H1 (cell line): Measurements from ENCODE around the gene XRRA1. TPM values are rescaled to one million over a fixed set of nuclear protein-coding genes. Genes with fewer than 3 reads are reported as not detected.
A peak's percentile ranks its signal among the peaks of the same experiment; 100 is the strongest.

Source experiments
- CTCF ChIA-PET: fragments of 300-600 bp; sonication (Branson Sonifier 250); formaldehyde crosslinking; loops from one replicate; lab custom pipeline; 2021; ENCODE audit not compliant: partially characterized antibody; lab: Charles Lee
- POLR2A ChIA-PET: fragments of 300-600 bp; sonication (Branson Sonifier 250); formaldehyde crosslinking; loops from one replicate; lab custom pipeline; 2021; ENCODE audit warnings: inconsistent platforms; ENCODE audit not compliant: partially characterized antibody; lab: Charles Lee
- DNase-seq, 2 experiments: peaks; one replicate each; pipeline versions ENCODE4 v3.0.0 to v3.0.0-alpha.2; 2010 to 2022; ENCODE audit warnings: low spot score in 2 of 2, low read depth in 1 of 2, mixed read lengths in 1 of 2
- FAIRE-seq: peaks from 2 replicates; lab custom pipeline; 2011; peaks lifted over from hg19 to GRCh38; lab: Jason Lieb, UNC
- H2AFZ ChIP-seq: 2 replicates; pipeline ENCODE4 v1.8.1; 2012; ENCODE audit warnings: low read length, inconsistent platforms
- H2AK5ac ChIP-seq: 2 replicates; pipeline ENCODE4 v1.6.1; 2013; ENCODE audit warnings: low read depth, low read length
- H2BK120ac ChIP-seq: replicated peaks from 2 replicates; pipeline ENCODE3; 2013; ENCODE audit warnings: low read depth, low read length, inconsistent platforms
- H2BK12ac ChIP-seq: 2 replicates; pipeline ENCODE4 v1.6.1; 2013; ENCODE audit warnings: low read depth, low read length
- H2BK15ac ChIP-seq: 2 replicates; pipeline ENCODE4 v1.6.1; 2013; ENCODE audit warnings: low read length
- H2BK20ac ChIP-seq: 2 replicates; pipeline ENCODE4 v1.6.1; 2013; ENCODE audit warnings: low read length
- H2BK5ac ChIP-seq: 2 replicates; pipeline ENCODE4 v1.6.1; 2013; ENCODE audit warnings: low read depth, low read length
- H3K14ac ChIP-seq: 2 replicates; pipeline ENCODE4 v1.6.1; 2013; ENCODE audit warnings: inconsistent platforms; ENCODE audit not compliant: insufficient read length
- H3K18ac ChIP-seq: 2 replicates; pipeline ENCODE4 v1.6.1; 2013; ENCODE audit warnings: low read length; ENCODE audit errors: extremely low read depth
- H3K23ac ChIP-seq: 2 replicates; pipeline ENCODE4 v1.6.1; 2013; ENCODE audit warnings: inconsistent platforms; ENCODE audit not compliant: insufficient read length
- H3K23me2 ChIP-seq: 2 replicates; pipeline ENCODE4 v1.6.1; 2013; ENCODE audit warnings: low read depth, low read length
- H3K27ac ChIP-seq: 2 replicates; pipeline ENCODE4 v1.6.1; 2011; ENCODE audit warnings: low read depth, low read length, inconsistent platforms
- H3K27me3 ChIP-seq, 4 experiments: replicated peaks in 1 of 4; 1 replicate in 1 of 4; 2 replicates in 3 of 4; pipeline versions ENCODE4 v1.6.1 to v1.8.1; 2011 to 2013; ENCODE audit warnings: low read length in 3 of 4, mild to moderate bottlenecking in 3 of 4, inconsistent platforms in 2 of 4, mixed read lengths in 2 of 4, moderate library complexity in 1 of 4; ENCODE audit not compliant: control insufficient read depth in 3 of 4, insufficient read depth in 3 of 4; ENCODE audit errors: extremely low read depth in 1 of 4
- H3K36me3 ChIP-seq, 4 experiments: 2 replicates each; pipeline versions ENCODE4 v1.6.1 to v1.8.1; 2011 to 2013; ENCODE audit warnings: mild to moderate bottlenecking in 4 of 4, low read length in 3 of 4, moderate library complexity in 2 of 4, control low read depth in 1 of 4, inconsistent platforms in 1 of 4; ENCODE audit not compliant: insufficient read depth in 4 of 4, control insufficient read depth in 2 of 4
- H3K4ac ChIP-seq: replicated peaks from 2 replicates; pipeline ENCODE3; 2013; ENCODE audit warnings: low read length, low read depth, mixed read lengths, inconsistent platforms; ENCODE audit not compliant: insufficient read length
- H3K4me1 ChIP-seq, 4 experiments: replicated peaks in 1 of 4; 1 replicate in 1 of 4; 2 replicates in 3 of 4; pipeline versions ENCODE4 v1.6.1 to v1.8.1; 2011 to 2013; ENCODE audit warnings: low read length in 3 of 4, inconsistent platforms in 2 of 4, mixed read lengths in 1 of 4; ENCODE audit not compliant: insufficient read depth in 4 of 4, control insufficient read depth in 3 of 4
- H3K4me2 ChIP-seq, 2 experiments: 2 replicates each; pipeline versions ENCODE4 v1.6.1 to v1.8.1; 2011 to 2013; ENCODE audit warnings: low read depth in 2 of 2, low read length in 2 of 2, control low read depth in 1 of 2, inconsistent platforms in 1 of 2, mild to moderate bottlenecking in 1 of 2; ENCODE audit not compliant: insufficient read depth in 1 of 2
- H3K4me3 ChIP-seq, 4 experiments: fragments of 200-600, 300-600 bp in 1 of 4; sonication (generic), shearing (Covaris generic), sonication (Bioruptor Twin) in 1 of 4; 2 replicates each; pipeline versions ENCODE4 v1.5.1 to v1.8.1; 2011 to 2016; ENCODE audit warnings: low read length in 4 of 4, low read depth in 3 of 4, control low read depth in 2 of 4, inconsistent platforms in 2 of 4, mild to moderate bottlenecking in 2 of 4, mixed read lengths in 1 of 4, moderate library complexity in 1 of 4; ENCODE audit not compliant: insufficient read depth in 2 of 4; ENCODE audit errors: extremely low read depth in 1 of 4
- H3K56ac ChIP-seq: replicated peaks from 2 replicates; pipeline ENCODE3; 2013; ENCODE audit warnings: low read depth, mild to moderate bottlenecking, mixed read lengths, low read length, inconsistent platforms; ENCODE audit not compliant: insufficient read length
- H3K79me1 ChIP-seq: 2 replicates; pipeline ENCODE4 v1.6.1; 2013; ENCODE audit warnings: low read depth, low read length, control low read depth
- H3K79me2 ChIP-seq, 2 experiments: 2 replicates each; pipeline versions ENCODE4 v1.6.1 to v1.8.1; 2012 to 2013; ENCODE audit warnings: low read length in 2 of 2, mild to moderate bottlenecking in 2 of 2, inconsistent platforms in 1 of 2; ENCODE audit not compliant: insufficient read depth in 2 of 2, control insufficient read depth in 1 of 2
- H3K9ac ChIP-seq, 4 experiments: replicated peaks in 1 of 4; 1 replicate in 1 of 4; 2 replicates in 3 of 4; pipeline versions ENCODE4 v1.6.1 to v1.8.1; 2011 to 2013; ENCODE audit warnings: low read depth in 3 of 4, low read length in 3 of 4, control low read depth in 2 of 4, mild to moderate bottlenecking in 2 of 4, moderate library complexity in 2 of 4, inconsistent platforms in 1 of 4; ENCODE audit errors: extremely low read depth in 1 of 4
- H3K9me3 ChIP-seq, 2 experiments: 2 replicates each; pipeline versions ENCODE4 v1.6.1 to v1.8.1; 2012 to 2013; ENCODE audit warnings: mild to moderate bottlenecking in 2 of 2, moderate library complexity in 2 of 2, control low read depth in 1 of 2, inconsistent platforms in 1 of 2, low read depth in 1 of 2, low read length in 1 of 2, mixed read lengths in 1 of 2; ENCODE audit not compliant: insufficient read depth in 2 of 2
- H4K20me1 ChIP-seq, 2 experiments: replicated peaks in 1 of 2; 2 replicates each; pipeline versions ENCODE3 to v1.8.1; 2011 to 2013; ENCODE audit warnings: inconsistent platforms in 2 of 2, low read length in 2 of 2, mild to moderate bottlenecking in 1 of 2; ENCODE audit not compliant: insufficient read depth in 2 of 2, control insufficient read depth in 1 of 2
- H4K5ac ChIP-seq: 2 replicates; pipeline ENCODE4 v1.6.1; 2013; ENCODE audit warnings: low read length, low read depth, mixed read lengths, inconsistent platforms; ENCODE audit not compliant: insufficient read length
- H4K8ac ChIP-seq: 2 replicates; pipeline ENCODE4 v1.8.0; 2013; ENCODE audit warnings: mild to moderate bottlenecking, moderate library complexity, low read length, inconsistent platforms; ENCODE audit not compliant: insufficient read depth; ENCODE audit errors: extremely low read depth
- H4K91ac ChIP-seq: replicated peaks from 2 replicates; pipeline ENCODE3; 2013; ENCODE audit warnings: low read length, mixed read lengths, inconsistent platforms; ENCODE audit not compliant: insufficient read length
- CEBPB ChIP-seq: IDR thresholded peaks from 2 replicates; pipeline ENCODE4 v1.6.1; 2012; ENCODE audit warnings: low read depth, low read length
- WGBS, 2 experiments: shearing (Covaris generic) in 1 of 2; methylation state at CpG; one replicate each; pipeline versions ENCODE4 v1.1.6 to v1.1.7; 2013 to 2015; ENCODE audit warnings: low lambda C conversion rate in 2 of 2, mixed read lengths in 2 of 2, inconsistent platforms in 1 of 2, low coverage in 1 of 2, missing lambda C conversion rate in 1 of 2; ENCODE audit not compliant: insufficient replicate concordance in 2 of 2, insufficient coverage in 1 of 2, insufficient read length in 1 of 2; ENCODE audit errors: extremely low coverage in 1 of 2, missing lambda C conversion rate in 1 of 2; 5-methylcytosine and 5-hydroxymethylcytosine counted together
- polyA plus RNA-seq, 7 experiments: library from polyadenylated mRNA; depleted of rRNA in 3 of 7; stranded (reverse) in 5 of 7; unstranded in 2 of 7; fragments of >200 nt in 5 of 7; fragments of 200-250 nt in 2 of 7; gene quantifications; 1 replicate in 5 of 7; 2 replicates in 1 of 7; 4 replicates in 1 of 7; pipeline versions ENCODE4 v1.2.1 to v1.2.3, GENCODE V29; 2011 to 2013; ENCODE audit warnings: missing spikeins in 2 of 7, mixed read lengths in 2 of 7
- total RNA-seq: library from RNA; stranded (reverse); fragmentation: NEBNext Ultra II Directional; extraction: Animal tissue kit (Norgen Biotek cat#: 25700); gene quantifications from 2 replicates; pipeline ENCODE4 v1.2.1, GENCODE V29; 2021
- TF ChIP-seq, protein P1 (sequence below): IDR thresholded peaks from 2 replicates; pipeline ENCODE4 v1.6.1; 2012; ENCODE audit warnings: low read length, inconsistent platforms

Gene XRRA1
- total and polyA plus RNA-seq, 2 of the 8 experiments (the other 6 are each of a cell fraction or from before 2014, with no cell fraction given): 2.1 to 7.1 TPM

GRCh38 chr11:74949753-74950137 is 854 bp upstream of the XRRA1 start:
- H3K4me2 ChIP-seq: peak overlapping the region; percentile 80 to 99
- H3K9me3 ChIP-seq: no peaks in the 10 kb centered on the region
- no peak overlapping the region for H2AFZ ChIP-seq
- no peak overlapping the region for H2BK15ac ChIP-seq
- H3K18ac ChIP-seq: 0 out of 2 replicates have a peak overlapping the region, but pooled peaks have one; percentile 73
- H3K27me3 ChIP-seq: no peaks in the 10 kb centered on the region
- H2BK120ac ChIP-seq: no peak overlapping the region
- H2BK5ac ChIP-seq: no peak overlapping the region; the same call in 1 of the 2 replicates
- H4K91ac ChIP-seq: no peak overlapping the region
- H3K36me3 ChIP-seq: peaks cover 0 to 4% (median 0%) of the 10 kb centered on the region in 4 experiments; a peak in 2 of 8 replicates
- DNase-seq (no peak), FAIRE-seq (no peak)
- peaks cover 5% of the 10 kb centered on the region for H3K79me1 ChIP-seq
- H3K56ac ChIP-seq: peak overlapping the region; percentile 70
- no peak overlapping the region for H4K8ac ChIP-seq
- H2BK20ac ChIP-seq: no peak overlapping the region
- H4K5ac ChIP-seq: no peak overlapping the region
- no peaks in the 10 kb centered on the region; a peak in 1 of 7 replicates for H3K4me1 ChIP-seq
- H3K23me2 ChIP-seq: peaks cover 5% of the 10 kb centered on the region
- CTCF ChIA-PET: interaction anchor here (1.2 kb wide), 1 partner anchor 20 kb away, joined by 6 read pairs; no protein-coding TSS in a partner anchor
- H3K4ac ChIP-seq: no peak overlapping the region
- POLR2A ChIA-PET: interaction anchor here (1.0 to 2.5 kb wide), 2 partner anchors 10 kb away, joined by 4 to 8 read pairs; no protein-coding TSS in a partner anchor
- no peak overlapping the region for H3K14ac ChIP-seq
- H3K27ac ChIP-seq: peak overlapping the region; percentile 80
- H3K23ac ChIP-seq: no peak overlapping the region
- H3K9ac ChIP-seq: peak overlapping the region; percentile 91 to 98 (median 93)
- H3K4me3 ChIP-seq: peak overlapping the region; percentile 91 to 99 (median 95)
- TF ChIP-seq, protein P1, sequence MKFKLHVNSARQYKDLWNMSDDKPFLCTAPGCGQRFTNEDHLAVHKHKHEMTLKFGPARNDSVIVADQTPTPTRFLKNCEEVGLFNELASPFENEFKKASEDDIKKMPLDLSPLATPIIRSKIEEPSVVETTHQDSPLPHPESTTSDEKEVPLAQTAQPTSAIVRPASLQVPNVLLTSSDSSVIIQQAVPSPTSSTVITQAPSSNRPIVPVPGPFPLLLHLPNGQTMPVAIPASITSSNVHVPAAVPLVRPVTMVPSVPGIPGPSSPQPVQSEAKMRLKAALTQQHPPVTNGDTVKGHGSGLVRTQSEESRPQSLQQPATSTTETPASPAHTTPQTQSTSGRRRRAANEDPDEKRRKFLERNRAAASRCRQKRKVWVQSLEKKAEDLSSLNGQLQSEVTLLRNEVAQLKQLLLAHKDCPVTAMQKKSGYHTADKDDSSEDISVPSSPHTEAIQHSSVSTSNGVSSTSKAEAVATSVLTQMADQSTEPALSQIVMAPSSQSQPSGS: 0 out of 2 replicates have a peak, but pooled peaks have one; percentile 12
- no peak for TF ChIP-seq CEBPB
- H2BK12ac ChIP-seq: no peak overlapping the region
- WGBS, 2 experiments: 3% methylated on average over 6 of the region's 6 CpGs; no CpG with 5 or more reads in 1 of the 2 experiments
- H4K20me1 ChIP-seq: peaks cover under 1 to 2% of the 10 kb centered on the region in 2 experiments
- H2AK5ac ChIP-seq: peak overlapping the region; percentile 48; the same call in 1 of the 2 replicates
- peaks cover 3 to 55% of the 10 kb centered on the region in 2 experiments for H3K79me2 ChIP-seq
